HG03442 (cell line): Measurements from ENCODE around the gene PSD2.

Source experiments
- ATAC-seq: cut with Tn5 transposase; IDR thresholded peaks from one replicate; pipeline ENCODE4 v1.9.1; 2021; ENCODE audit warnings: mild to moderate bottlenecking, moderate library complexity; ENCODE audit not compliant: unreplicated experiment

PSD2 gene

GRCh38 chr5:139835656-139836055 is 40.0 kb downstream of the PSD2 start:
- no peak for ATAC-seq

GRCh38 chr5:139836469-139837208 is 41.0 kb downstream of the PSD2 start:
- no peak for ATAC-seq

GRCh38 chr5:139837711-139838380 is 42.2 kb downstream of the PSD2 start:
- no peak for ATAC-seq

GRCh38 chr5:139838381-139839197 is 43.0 kb downstream of the PSD2 start:
- ATAC-seq: no peak

GRCh38 chr5:139839232-139839815 is 43.7 kb downstream of the PSD2 start:
- ATAC-seq: no peak

GRCh38 chr5:139839918-139840317 is 44.3 kb downstream of the PSD2 start:
- no peak for ATAC-seq

GRCh38 chr5:139841549-139841948 is 45.9 kb downstream of the PSD2 start:
- no peak for ATAC-seq

GRCh38 chr5:139842321-139842720 is 46.7 kb downstream of the PSD2 start:
- no peak for ATAC-seq

- no peak for ATAC-seq
These were observed 48.4 kb downstream of the PSD2 start for GRCh38 chr5:139843991-139844390.

- ATAC-seq: peak; percentile 35
These were observed 49.0 kb downstream of the PSD2 start for GRCh38 chr5:139844472-139845145.

- no peak for ATAC-seq
These were observed 50.5 kb downstream of the PSD2 start for GRCh38 chr5:139845846-139846681.

GRCh38 chr5:139847091-139847490 is 51.5 kb downstream of the PSD2 start:
- ATAC-seq: no peak

- ATAC-seq: peak; percentile 68
These were observed 52.3 kb downstream of the PSD2 start for GRCh38 chr5:139847790-139848507.

- ATAC-seq: peak; percentile 2
These were observed 53.0 kb downstream of the PSD2 start for GRCh38 chr5:139848508-139849100.

- no peak for ATAC-seq
These were observed 53.9 kb downstream of the PSD2 start for GRCh38 chr5:139849501-139849900.

- ATAC-seq: no peak
These were observed 54.3 kb downstream of the PSD2 start for GRCh38 chr5:139849942-139850341.

- no peak for ATAC-seq
These were observed 54.9 kb downstream of the PSD2 start for GRCh38 chr5:139850423-139851016.

GRCh38 chr5:139851558-139851957 is 56.0 kb downstream of the PSD2 start:
- no peak for ATAC-seq
